ENCODE measurements around the gene GPER1.

Gene GPER1

GRCh38 chr7:1104516-1105179, 16.7 kb downstream of the GPER1 start:
- no peak for DNase-seq (ENCODE audit: extremely low read depth, low read depth)
- TF ChIP-seq, protein P1, sequence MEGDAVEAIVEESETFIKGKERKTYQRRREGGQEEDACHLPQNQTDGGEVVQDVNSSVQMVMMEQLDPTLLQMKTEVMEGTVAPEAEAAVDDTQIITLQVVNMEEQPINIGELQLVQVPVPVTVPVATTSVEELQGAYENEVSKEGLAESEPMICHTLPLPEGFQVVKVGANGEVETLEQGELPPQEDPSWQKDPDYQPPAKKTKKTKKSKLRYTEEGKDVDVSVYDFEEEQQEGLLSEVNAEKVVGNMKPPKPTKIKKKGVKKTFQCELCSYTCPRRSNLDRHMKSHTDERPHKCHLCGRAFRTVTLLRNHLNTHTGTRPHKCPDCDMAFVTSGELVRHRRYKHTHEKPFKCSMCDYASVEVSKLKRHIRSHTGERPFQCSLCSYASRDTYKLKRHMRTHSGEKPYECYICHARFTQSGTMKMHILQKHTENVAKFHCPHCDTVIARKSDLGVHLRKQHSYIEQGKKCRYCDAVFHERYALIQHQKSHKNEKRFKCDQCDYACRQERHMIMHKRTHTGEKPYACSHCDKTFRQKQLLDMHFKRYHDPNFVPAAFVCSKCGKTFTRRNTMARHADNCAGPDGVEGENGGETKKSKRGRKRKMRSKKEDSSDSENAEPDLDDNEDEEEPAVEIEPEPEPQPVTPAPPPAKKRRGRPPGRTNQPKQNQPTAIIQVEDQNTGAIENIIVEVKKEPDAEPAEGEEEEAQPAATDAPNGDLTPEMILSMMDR (IDR thresholded peaks at IDR 0.05; ENCODE audit: low read depth, low read length, missing control alignments), result no peak
- H3K4me3 ChIP-seq (replicated peaks; ENCODE audit: low read depth, low read length), result no peak overlapping the region

DNA sequence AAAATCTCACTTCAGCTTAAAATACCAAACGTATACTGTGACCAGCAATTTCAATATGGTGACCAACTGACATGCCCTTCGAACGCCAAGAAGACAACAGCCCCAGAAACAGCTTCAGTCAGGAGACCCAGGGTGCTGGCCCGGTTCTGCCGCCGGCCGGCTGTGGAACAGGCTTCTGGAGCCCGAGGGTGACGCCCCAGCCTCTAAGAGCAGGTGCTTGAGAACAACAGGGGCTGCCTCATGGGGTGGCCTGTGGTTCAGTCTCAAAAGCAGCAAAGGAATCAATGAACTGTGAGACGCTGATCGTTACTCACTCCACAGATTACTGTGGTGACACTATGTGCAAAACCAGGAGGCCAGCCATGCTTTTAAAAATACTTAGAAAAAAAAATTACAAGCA, 17.3 kb downstream of the GPER1 start:
- TF ChIP-seq, protein P1 (IDR thresholded peaks at IDR 0.05; ENCODE audit: low read depth, low read length, missing control alignments), result no peak
- DNase-seq (ENCODE audit: extremely low read depth, low read depth), result no peak
- H3K4me3 ChIP-seq (replicated peaks; ENCODE audit: low read depth, low read length), result no peak overlapping the region

DNA sequence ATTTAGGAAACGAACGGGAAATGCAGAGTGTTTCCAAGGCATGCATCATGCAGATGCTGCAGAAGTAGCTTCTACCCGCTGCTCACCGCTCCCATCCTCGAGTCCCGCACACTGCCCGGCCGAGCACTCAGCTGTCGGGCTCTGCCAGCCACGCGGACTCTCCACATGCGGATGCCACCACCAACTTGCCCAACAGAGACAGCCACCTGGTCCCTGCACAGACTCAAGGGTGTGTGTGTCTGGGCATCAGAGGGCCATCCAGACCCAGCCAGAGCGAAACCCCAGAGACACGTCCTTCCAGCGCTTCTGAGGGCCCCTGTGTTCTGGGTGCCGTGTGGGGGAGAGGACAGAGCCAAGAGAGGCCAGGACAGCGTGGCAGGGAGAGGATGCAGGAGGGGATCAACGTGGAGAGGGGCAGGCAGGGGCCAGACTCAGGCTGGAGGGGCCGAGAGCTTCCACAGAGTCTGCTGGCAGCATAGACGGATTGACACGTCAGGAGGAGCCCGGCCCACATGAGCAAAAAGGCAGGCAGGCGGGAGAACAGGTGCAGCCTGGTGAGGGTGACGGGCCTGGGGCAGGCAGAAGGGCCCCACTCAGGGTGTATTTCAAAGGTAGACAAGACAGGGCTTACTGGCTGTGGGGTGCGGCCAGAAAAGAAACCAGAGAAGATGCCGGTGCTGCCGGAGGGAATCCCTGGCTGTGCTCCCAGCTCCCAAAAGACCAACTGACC, 18.3 kb downstream of the GPER1 start:
- H3K4me3 ChIP-seq (replicated peaks; ENCODE audit: low read depth, low read length), result no peak overlapping the region
- TF ChIP-seq, protein P1 (IDR thresholded peaks at IDR 0.05; ENCODE audit: low read depth, low read length, missing control alignments), result no peak
- DNase-seq (ENCODE audit: extremely low read depth, low read depth), result no peak

GRCh38 chr7:1106793-1107421, 19.0 kb downstream of the GPER1 start:
- no peak overlapping the region for H3K4me3 ChIP-seq (replicated peaks; ENCODE audit: low read depth, low read length)
- no peak for DNase-seq (ENCODE audit: extremely low read depth, low read depth)
- TF ChIP-seq, protein P1 (IDR thresholded peaks at IDR 0.05; ENCODE audit: low read depth, low read length, missing control alignments), result no peak

DNA sequence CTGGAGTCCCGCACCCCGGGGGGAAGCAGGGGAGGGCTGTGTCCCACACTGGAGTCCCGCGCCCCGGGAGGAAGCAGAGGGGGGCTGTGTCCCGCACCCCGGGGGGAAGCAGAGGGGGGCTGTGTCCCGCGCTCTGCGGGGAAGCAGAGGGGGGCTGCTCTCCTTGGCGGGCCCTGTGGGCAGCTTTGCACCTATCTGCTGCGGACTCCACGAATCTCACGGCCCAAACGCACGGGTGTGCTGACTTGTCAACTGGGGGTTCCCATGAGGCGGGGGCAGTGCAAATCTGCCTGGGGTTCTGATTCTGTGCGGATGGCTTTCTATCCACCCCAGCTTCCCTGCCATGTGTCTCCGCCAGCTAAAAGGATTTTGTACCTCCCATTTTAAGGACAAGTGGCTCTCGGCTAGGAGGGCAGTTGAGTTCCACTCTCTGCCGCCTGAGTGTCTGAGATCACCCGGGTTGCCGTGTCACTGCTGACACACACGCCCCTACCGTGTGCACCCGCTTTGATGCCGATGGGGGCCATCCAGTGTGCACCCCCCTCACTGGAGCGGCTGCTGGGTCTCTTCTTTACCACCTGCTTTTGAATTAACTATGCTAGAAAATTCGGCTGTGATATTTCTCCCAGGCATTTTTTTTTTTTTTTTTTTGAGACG, 20.5 kb downstream of the GPER1 start:
- H3K4me3 ChIP-seq (replicated peaks; ENCODE audit: low read depth, low read length), result no peak overlapping the region
- TF ChIP-seq, protein P1 (IDR thresholded peaks at IDR 0.05; ENCODE audit: low read depth, low read length, missing control alignments), result no peak
- no peak for DNase-seq (ENCODE audit: extremely low read depth, low read depth)

DNA sequence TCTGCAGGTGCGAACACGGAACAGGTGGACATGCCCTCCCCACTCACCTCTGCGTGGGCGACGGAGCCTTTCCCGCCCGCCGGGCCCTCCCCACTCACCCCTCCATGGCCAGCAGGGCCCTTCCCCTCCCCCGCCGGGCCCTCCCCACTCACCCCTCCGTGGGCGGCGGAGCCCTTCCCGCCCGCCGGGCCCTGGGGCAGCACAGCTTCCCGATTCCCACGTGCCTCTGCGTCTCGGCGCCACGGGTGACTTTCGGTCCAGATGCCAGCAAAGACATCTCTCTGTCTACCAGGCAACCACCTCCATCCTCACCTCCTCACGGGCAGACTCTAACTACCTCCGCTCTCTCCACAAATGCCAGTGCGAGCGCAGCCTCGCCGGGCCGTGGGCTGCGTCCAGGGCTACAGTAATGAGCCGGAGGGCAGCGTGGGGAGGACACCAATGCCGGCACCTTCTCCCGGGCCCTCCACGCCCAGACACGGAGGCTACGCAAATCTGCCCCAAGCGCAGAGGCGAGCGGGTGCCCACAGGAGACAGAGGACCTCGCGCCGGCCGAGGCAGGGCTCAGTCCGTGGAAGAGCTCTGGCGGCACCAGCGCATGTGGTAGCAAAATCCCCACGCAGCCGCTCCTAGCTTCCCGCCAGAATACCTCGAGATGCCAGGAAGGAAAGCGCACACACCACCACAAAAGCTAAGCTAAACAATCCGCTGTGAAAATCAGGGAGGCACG, 21.8 kb downstream of the GPER1 start:
- H3K4me3 ChIP-seq (replicated peaks; ENCODE audit: low read depth, low read length), result no peak overlapping the region
- TF ChIP-seq, protein P1 (IDR thresholded peaks at IDR 0.05; ENCODE audit: low read depth, low read length, missing control alignments), result no peak
- no peak for DNase-seq (ENCODE audit: extremely low read depth, low read depth)
